Gastroesophageal sphincter (tissue), 3 donors: ENCODE data around the gene SIGLEC7.

ENCODE experiments used
- CTCF ChIP-seq, 4 experiments: fragments of 200-600 bp in 2 of 4; fragments of 450-650 bp in 2 of 4; sonication (generic) in 1 of 4; IDR thresholded peaks; one replicate each; pipeline ENCODE4 v1.5.1; 2017 to 2019; ENCODE audit warnings: antibody characterized with exemption in 4 of 4, mild to moderate bottlenecking in 2 of 4, moderate library complexity in 2 of 4
- EP300 ChIP-seq: sonication (generic); formaldehyde crosslinking; IDR thresholded peaks from one replicate; pipeline ENCODE4 v1.6.1; 2017; ENCODE audit warnings: antibody characterized with exemption, mild to moderate bottlenecking
- POLR2AphosphoS5 ChIP-seq: sonication (generic); formaldehyde crosslinking; IDR thresholded peaks from one replicate; pipeline ENCODE4 v1.6.1; 2017; ENCODE audit warnings: antibody characterized with exemption

- TF ChIP-seq POLR2AphosphoS5 (no peak), CTCF (IDR thresholded peaks at IDR 0.05) (no peak), EP300 (no peak)
Observed at GRCh38 chr19:51188227-51188559, 46.1 kb downstream of the SIGLEC7 start.
